NCI-H446 treated with DMSO at 0.1 percent for 48 hours (cell line): ENCODE measurements around the gene DDX39B.

Source experiments
- DNase-seq: peaks from one replicate; lab custom pipeline; 2025; lab: John Stamatoyannopoulos, UW

The DDX39B gene

DNA sequence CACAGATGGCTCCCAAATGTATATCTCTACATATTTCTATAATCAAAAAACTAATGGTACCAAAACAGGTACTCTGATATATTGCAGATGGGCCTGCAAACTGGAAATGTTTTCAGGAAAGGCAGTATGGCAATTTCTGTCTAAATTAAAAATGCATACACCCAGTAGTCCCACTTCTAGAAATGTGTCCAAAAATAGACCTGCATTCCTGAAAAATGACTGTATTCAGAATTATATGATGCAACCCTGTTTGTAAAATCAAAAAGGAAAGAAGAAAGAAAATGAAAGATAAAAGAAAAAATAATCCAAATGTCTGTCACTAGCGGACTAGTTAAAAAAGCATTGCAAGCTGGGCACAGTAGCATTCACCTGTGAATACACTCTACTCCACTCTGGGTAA lies 56.7 kb downstream of the DDX39B start:
- no peak for DNase-seq

DNA sequence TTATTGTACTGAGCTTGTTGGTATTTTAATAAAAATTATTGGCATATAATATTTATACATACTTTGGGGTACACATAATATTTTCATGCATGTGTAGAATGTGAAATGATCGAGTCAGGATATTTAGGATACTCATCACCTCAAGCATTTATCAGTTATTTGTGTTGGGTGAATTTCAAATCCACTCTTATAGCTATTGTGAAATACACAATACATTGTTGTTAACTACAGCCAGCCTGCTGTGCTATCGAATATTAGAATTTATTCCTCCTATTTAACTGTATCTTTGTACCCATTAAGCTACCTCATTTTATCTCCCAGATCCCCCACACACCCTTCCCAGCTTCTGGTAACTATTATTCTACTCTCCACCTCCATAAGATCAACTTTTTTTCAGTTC lies 58.4 kb downstream of the DDX39B start:
- no peak for DNase-seq

DNA sequence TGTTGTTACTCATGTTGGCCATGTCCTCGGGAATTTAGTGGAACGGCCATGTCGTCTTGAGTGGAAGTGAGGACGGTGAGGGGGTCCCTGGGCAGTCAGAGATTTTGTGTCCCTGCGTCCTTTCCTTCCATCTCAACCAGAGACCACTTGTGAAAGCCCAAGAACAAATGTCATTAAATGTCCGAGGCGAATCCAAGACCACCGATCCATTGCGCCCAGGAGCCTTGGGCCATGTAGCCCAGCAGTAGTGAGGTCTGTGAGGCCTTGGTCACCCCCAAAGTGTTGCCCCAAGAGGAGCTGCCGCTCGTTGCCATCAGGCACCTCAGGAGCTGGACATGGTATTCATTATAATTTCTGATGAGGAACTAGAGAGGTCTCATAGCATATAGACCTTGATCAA lies 61.2 kb downstream of the DDX39B start:
- DNase-seq = no peak
